Vagina (tissue), 2 donors: ENCODE measurements around the gene TCF3.

Experiments
- POLR2AphosphoS5 ChIP-seq, 2 donors: sonication (generic); formaldehyde crosslinking; IDR thresholded peaks; one replicate each; pipeline ENCODE4 v1.9.0; 2017; ENCODE audit warnings: antibody characterized with exemption in 2 of 2, mild to moderate bottlenecking in 2 of 2, low read depth in 1 of 2; ENCODE audit not compliant: insufficient read depth in 1 of 2
- TF ChIP-seq, protein P1 (sequence below), 3 experiments: fragments of 450-650 bp in 2 of 3; fragments of 200-600 bp in 1 of 3; sonication (generic) in 1 of 3; IDR thresholded peaks; one replicate each; pipeline ENCODE4 v1.5.1; 2017 to 2019; ENCODE audit warnings: antibody characterized with exemption in 3 of 3, mild to moderate bottlenecking in 2 of 3, moderate library complexity in 2 of 3

- TF ChIP-seq, protein P1, sequence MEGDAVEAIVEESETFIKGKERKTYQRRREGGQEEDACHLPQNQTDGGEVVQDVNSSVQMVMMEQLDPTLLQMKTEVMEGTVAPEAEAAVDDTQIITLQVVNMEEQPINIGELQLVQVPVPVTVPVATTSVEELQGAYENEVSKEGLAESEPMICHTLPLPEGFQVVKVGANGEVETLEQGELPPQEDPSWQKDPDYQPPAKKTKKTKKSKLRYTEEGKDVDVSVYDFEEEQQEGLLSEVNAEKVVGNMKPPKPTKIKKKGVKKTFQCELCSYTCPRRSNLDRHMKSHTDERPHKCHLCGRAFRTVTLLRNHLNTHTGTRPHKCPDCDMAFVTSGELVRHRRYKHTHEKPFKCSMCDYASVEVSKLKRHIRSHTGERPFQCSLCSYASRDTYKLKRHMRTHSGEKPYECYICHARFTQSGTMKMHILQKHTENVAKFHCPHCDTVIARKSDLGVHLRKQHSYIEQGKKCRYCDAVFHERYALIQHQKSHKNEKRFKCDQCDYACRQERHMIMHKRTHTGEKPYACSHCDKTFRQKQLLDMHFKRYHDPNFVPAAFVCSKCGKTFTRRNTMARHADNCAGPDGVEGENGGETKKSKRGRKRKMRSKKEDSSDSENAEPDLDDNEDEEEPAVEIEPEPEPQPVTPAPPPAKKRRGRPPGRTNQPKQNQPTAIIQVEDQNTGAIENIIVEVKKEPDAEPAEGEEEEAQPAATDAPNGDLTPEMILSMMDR (IDR thresholded peaks at IDR 0.05) = no peak
- no peak for TF ChIP-seq POLR2AphosphoS5 (IDR thresholded peaks at IDR 0.05; ENCODE audit: insufficient read depth in 1 of 2, low read depth in 1 of 2)
Observed at GRCh38 chr19:1685046-1685445, 32.6 kb upstream of the TCF3 start.
